Gastroesophageal sphincter (tissue), 4 donors: ENCODE results near the gene DBNDD2. TPM values are rescaled to one million over a fixed set of nuclear protein-coding genes. Genes with fewer than 3 reads are reported as not detected.

ENCODE experiments used
- ATAC-seq: fragments of 150-250 bp; one replicate; pipeline ENCODE4 v1.9.1; 2016; ENCODE audit warnings: mild to moderate bottlenecking, moderate library complexity
- H3K27ac ChIP-seq, 4 donors: fragments of 200-600 bp; sonication (generic) in 3 of 4; 1 replicate in 3 of 4; 2 replicates in 1 of 4; pipeline ENCODE4 v1.5.1; 2016 to 2019
- H3K27me3 ChIP-seq: fragments of 200-600 bp; sonication (generic); one replicate; pipeline ENCODE4 v1.5.1; 2019
- H3K36me3 ChIP-seq, 2 donors: fragments of 200-600 bp; sonication (generic); one replicate each; pipeline ENCODE4 v1.5.1; 2019; ENCODE audit warnings: control low read depth in 1 of 2
- H3K4me1 ChIP-seq, 3 donors: fragments of 200-600 bp; sonication (generic); 1 replicate in 2 of 3; 2 replicates in 1 of 3; pipeline ENCODE4 v1.5.1; 2016 to 2019; ENCODE audit warnings: control low read depth in 2 of 3
- H3K4me3 ChIP-seq, 2 donors: fragments of 200-600 bp; sonication (generic); one replicate each; pipeline ENCODE4 v1.5.1; 2019; ENCODE audit warnings: mild to moderate bottlenecking in 1 of 2, moderate library complexity in 1 of 2
- H3K9me3 ChIP-seq, 3 donors: fragments of 200-600 bp; sonication (generic); one replicate each; pipeline ENCODE4 v1.5.1; 2017 to 2019; ENCODE audit warnings: control low read depth in 2 of 3
- CTCF ChIP-seq, 4 experiments: fragments of 200-600 bp in 2 of 4; fragments of 450-650 bp in 2 of 4; sonication (generic) in 1 of 4; IDR thresholded peaks; one replicate each; pipeline ENCODE4 v1.5.1; 2017 to 2019; ENCODE audit warnings: antibody characterized with exemption in 4 of 4, mild to moderate bottlenecking in 2 of 4, moderate library complexity in 2 of 4
- EP300 ChIP-seq: sonication (generic); formaldehyde crosslinking; IDR thresholded peaks from one replicate; pipeline ENCODE4 v1.6.1; 2017; ENCODE audit warnings: antibody characterized with exemption, mild to moderate bottlenecking
- POLR2A ChIP-seq, 2 donors: fragments of 450-650 bp; IDR thresholded peaks; one replicate each; pipeline ENCODE4 v1.6.1; 2017; ENCODE audit warnings: antibody characterized with exemption in 2 of 2, mild to moderate bottlenecking in 2 of 2, moderate library complexity in 1 of 2
- POLR2AphosphoS5 ChIP-seq: sonication (generic); formaldehyde crosslinking; IDR thresholded peaks from one replicate; pipeline ENCODE4 v1.6.1; 2017; ENCODE audit warnings: antibody characterized with exemption
- WGBS, 2 donors: methylation state at CpG; one replicate each; pipeline ENCODE4 v1.1.5; 2018; ENCODE audit warnings: low coverage in 1 of 2; 5-methylcytosine and 5-hydroxymethylcytosine counted together
- total RNA-seq, 4 donors: library from RNA; depleted of rRNA; stranded (reverse); fragments of >200 nt; gene quantifications; one replicate each; pipeline ENCODE4 v1.1.0, GENCODE V29; 2016

DBNDD2 gene
- total RNA-seq, 4 donors from 2014 or later: 84.9 to 132 (median 106) TPM

GRCh38 chr20:45363611-45364492, 44.2 kb upstream of the DBNDD2 start:
- no peak for TF ChIP-seq POLR2AphosphoS5
- TF ChIP-seq CTCF (IDR thresholded peaks at IDR 0.05): no peak
- no peak for TF ChIP-seq POLR2A (IDR thresholded peaks at IDR 0.05)
- TF ChIP-seq EP300: no peak
- H3K9me3 ChIP-seq: no peaks in the 10 kb centered on the region
- ATAC-seq: no peak

GRCh38 chr20:45365444-45365970, 42.6 kb upstream of the DBNDD2 start:
- 60 to 74% methylated on average over 2 to 3 of the region's 5 CpGs for WGBS, 2 donors
- Histone ChIP-seq H3K36me3 (peaks cover 4 to 49% of the 10 kb centered on the region in 2 donors), H3K4me3 (no peak overlapping the region), H3K4me1 (peaks cover 0 to 45% (median 13%) of the 10 kb centered on the region in 3 donors), H3K9me3 (no peaks in the 10 kb centered on the region), H3K27me3 (no peaks in the 10 kb centered on the region), H3K27ac (peak overlapping the region in 2 of 4 donors; percentile 1 to 23)
- no peak for ATAC-seq
- TF ChIP-seq POLR2A (IDR thresholded peaks at IDR 0.05) (no peak), POLR2AphosphoS5 (no peak), EP300 (no peak), CTCF (IDR thresholded peaks at IDR 0.05) (no peak)

More at GRCh38 chr20:45363611-45364492, 44.2 kb upstream of the DBNDD2 start:
- Histone ChIP-seq H3K27me3 (no peaks in the 10 kb centered on the region), H3K36me3 (peaks cover 4 to 38% of the 10 kb centered on the region in 2 donors), H3K27ac (peak overlapping the region; percentile 58 to 95 (median 90)), H3K4me3 (peak overlapping the region; percentile 38 to 67), H3K4me1 (peaks cover 0 to 60% (median 13%) of the 10 kb centered on the region in 3 donors)
- 30 to 39% methylated on average over 7 of the region's 23 CpGs for WGBS, 2 donors

- H3K9me3 ChIP-seq: no peaks in the 10 kb centered on the region
- H3K36me3 ChIP-seq: peaks cover 4 to 51% of the 10 kb centered on the region in 2 donors
- no peak for ATAC-seq
- H3K27ac ChIP-seq: peak overlapping the region in 1 of 4 donors; percentile 23
- WGBS, 2 donors: 64 to 71% methylated on average over 1 of the region's 1 CpG
- no peaks in the 10 kb centered on the region for H3K27me3 ChIP-seq
- peaks cover 0 to 45% (median 13%) of the 10 kb centered on the region in 3 donors for H3K4me1 ChIP-seq
- no peak overlapping the region for H3K4me3 ChIP-seq
- TF ChIP-seq CTCF (IDR thresholded peaks at IDR 0.05) (no peak), POLR2A (IDR thresholded peaks at IDR 0.05) (no peak), EP300 (no peak), POLR2AphosphoS5 (no peak)
Measured at GRCh38 chr20:45366192-45366591, 41.9 kb upstream of the DBNDD2 start.

GRCh38 chr20:45366631-45367030, 41.5 kb upstream of the DBNDD2 start:
- no peak overlapping the region for H3K27ac ChIP-seq
- ATAC-seq: no peak
- peaks cover 4 to 51% of the 10 kb centered on the region in 2 donors for H3K36me3 ChIP-seq
- no peaks in the 10 kb centered on the region for H3K27me3 ChIP-seq
- WGBS, 2 donors: 78 to 88% methylated on average over 8 to 11 of the region's 11 CpGs
- no peak overlapping the region for H3K4me3 ChIP-seq
- no peaks in the 10 kb centered on the region for H3K9me3 ChIP-seq
- no peak for TF ChIP-seq EP300
- TF ChIP-seq POLR2A (IDR thresholded peaks at IDR 0.05): no peak
- no peak for TF ChIP-seq POLR2AphosphoS5
- TF ChIP-seq CTCF (IDR thresholded peaks at IDR 0.05): no peak
- peaks cover 0 to 45% (median 13%) of the 10 kb centered on the region in 3 donors for H3K4me1 ChIP-seq
